NCI-H226 (cell line): Measurements from ENCODE around the gene INTS11.

Experiments
- DNase-seq: peaks from one replicate; pipeline ENCODE4 v3.0.0-alpha.2; 2015

The INTS11 gene

DNA sequence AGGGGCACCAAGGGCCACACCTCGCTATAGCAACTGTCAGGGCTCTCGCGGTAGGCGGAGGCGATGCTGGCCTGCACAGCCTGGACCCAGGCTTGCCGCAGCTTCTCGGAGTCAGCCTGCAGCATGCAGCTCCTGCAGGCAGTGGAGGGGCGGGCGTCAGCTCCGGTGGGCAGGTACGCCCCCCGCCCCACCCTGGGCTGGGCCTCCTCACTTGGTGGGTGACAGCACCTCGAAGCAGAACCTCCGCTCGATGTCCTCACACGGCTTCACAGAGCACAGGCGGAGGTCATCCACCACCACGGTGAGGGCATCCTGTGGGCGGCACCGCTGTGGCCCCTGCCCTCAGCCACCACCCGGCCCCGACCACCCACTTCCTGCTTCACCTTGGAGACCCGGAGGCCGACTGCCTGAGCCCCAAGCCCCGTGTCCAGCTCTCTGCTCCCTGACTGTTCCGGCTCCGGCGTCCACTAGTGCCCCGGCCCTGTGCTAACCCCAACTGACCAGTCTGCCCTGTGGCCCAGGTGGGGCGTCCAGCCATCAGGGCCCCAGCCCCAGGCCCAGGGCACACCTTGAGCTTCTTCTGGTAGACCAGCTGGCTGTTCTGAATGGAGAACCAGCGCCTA is 26.5 kb downstream of the INTS11 start:
- no peak for DNase-seq

DNA sequence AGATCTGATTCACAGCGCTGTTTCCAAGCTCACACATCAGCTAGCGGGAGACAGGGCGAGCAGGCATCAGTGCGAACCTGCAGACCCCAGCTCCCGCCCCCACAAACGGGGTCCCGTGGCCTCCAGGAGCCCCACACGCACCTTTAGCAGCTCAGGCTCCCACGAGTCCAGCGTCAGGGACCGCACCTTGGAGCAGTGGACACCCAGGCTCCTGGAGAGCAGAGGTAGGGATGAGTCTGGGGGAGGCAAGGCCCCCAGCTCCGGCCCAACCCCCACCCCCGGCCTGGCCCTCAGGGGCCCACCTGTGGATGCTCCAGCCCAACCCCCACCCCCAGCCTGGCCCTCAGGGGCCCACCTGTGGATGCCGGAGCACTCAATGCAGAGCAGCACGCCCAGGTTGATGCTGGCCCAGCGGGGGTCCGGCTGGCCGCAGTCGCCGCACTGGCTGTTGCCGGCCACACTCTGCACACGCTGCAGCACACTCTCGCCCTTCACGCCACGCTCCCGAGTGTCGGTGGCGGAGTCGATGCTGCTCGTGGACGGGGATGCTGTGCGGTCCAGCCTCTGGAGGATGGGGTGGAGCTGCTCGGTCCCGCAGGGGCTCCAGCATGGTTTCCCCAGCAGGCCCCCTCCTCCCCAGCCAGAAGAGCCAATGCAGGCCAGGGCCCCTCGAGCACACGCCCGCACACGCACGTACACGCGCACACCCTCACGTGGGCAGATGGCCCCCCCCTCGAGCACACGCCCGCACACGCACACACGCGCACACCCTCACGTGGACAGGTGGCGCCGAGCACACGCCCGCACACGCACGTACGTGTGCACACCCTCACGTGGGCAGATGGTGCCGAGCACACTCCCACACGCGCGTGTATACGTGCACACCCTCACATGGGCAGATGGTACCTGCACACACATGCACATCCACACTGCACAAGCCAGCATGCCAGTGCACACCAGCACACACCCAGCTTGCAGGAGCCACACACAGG is 28.1 kb downstream of the INTS11 start:
- DNase-seq: no peak

DNA sequence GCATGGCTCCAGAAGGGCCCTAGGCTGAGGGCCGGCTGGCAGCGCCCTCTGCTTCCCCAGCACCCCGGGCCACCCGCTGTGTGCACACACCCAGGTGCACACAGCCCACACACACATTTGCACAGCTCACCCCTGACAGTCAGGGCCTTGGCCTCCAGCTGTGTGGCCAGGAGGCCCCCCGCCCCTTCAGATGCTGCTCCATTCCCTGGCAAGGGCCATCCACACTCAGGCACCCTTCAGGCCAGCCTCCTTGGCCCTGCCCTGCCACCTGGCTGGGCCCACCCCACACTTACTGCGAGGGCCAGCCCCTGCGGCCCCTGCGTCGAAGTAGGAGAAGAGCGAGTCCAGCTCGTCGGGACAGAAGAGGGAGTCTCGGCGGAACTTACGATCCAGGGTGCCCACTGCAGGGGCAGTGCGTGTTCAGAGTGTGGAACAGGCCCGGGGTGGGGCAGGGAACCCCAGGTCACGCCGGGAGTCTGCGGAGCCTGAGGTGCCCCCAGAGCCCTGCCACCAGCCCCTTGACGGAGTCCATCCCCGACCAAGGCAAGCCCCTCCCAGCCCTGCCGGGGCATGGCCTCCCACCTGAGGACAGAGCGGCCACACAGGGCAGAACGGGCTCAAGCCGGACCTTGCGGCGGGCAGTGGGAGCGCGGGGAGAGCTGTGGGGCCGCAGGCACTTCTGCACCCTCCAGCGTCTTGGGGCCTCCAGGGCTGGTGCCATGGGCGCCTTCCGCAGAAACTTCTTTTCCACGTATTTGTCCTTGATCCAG is 29.1 kb downstream of the INTS11 start:
- no peak for DNase-seq

DNA sequence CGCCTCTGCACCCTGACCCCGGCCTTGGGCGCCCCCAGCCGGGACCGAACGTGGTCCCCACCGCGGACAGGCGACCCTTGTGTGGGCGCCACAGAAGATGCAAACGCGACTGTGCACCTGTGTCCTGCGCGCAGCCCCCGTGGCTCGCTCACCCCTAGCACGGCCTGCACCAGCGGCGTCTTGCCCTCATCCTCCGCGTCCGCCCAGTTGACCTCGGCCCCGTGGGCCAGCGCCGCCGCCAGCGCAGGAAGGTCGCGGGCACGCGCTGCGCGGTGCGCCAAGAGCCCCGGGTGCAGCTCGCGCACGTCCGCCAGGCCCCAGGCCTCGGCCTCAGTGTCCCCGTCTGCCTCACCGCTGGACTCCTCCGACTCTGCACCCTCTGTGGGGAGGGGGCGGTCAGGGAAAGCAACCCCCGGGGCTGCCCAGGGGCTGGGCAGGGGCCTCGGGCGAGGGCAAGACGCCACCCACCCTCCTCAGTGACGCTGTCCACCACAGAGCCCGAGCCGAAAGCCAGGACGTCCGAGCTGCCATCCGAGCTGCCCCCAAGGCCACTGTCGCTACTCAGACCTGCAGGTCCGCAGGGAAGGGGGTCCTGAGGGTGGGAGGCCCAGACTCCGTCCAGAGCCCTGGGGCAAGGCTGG is 30.1 kb downstream of the INTS11 start:
- DNase-seq: no peak

DNA sequence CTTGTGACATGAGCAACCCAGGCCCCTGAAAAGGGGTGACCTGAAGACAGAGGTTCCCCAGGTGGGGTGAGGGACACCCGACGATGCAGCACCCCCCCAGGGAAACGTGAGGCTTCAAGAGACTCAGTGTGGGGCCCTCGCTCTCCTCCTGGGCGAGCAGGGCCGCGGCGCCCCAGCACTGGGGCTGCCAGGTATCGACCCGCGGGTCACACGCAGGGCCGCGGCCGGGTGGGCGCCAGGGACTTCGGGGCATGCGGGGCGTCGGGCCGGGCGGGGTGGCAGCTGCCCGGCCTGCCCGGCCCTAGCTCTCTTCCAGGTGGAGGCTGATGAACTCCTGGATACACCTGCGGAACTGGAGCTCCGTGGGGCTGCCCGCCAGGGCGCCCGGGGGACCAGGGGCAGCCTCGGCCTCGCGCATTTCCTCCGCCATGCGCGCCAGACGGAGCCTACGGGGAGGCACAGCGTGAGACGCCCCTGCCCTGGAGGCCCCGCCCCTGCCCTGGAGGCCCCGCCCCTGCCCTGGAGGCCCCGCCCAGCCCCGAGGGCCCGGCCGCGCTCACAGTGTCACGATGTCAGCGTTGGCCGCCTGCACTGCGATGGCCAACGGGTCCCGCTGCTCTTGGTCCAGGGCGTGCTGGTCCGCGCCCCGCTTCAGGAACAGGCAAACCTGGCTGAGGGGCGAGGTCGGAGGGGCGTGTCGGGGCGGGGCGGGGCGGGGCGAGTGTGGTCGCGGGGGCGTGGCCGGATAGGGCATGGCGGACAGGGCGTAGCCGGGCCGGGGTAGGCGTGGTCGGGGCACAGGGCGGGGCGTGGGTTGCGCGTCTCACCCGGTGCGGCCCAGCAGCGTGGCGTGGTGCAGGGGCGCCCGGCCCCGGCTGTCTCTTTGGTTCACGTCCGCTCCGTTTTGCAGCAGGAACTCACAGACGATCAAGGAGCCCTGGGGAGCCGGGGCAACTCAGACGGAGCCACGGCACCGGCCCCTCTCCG is 30.9 kb downstream of the INTS11 start:
- DNase-seq: no peak

DNA sequence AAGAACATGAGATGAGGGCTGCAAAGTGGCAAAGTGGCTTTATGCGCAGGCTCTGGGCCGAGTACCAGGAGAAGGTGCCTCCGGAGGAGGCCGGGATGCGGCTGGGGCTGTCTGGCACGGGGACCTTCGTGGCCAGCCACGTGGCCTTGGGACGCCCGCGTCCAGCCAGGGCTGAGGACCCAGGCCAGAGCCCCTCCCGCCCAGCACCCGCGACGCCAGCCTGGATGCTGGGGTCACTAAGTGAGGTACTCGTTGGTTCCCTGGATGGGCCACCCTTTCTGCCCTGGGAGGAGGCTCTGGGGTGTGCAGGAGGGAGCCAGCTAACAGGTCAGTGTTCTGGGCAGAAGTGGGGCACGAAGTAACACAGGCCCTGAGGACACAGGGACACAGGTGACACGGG is 31.6 kb downstream of the INTS11 start:
- DNase-seq: no peak

DNA sequence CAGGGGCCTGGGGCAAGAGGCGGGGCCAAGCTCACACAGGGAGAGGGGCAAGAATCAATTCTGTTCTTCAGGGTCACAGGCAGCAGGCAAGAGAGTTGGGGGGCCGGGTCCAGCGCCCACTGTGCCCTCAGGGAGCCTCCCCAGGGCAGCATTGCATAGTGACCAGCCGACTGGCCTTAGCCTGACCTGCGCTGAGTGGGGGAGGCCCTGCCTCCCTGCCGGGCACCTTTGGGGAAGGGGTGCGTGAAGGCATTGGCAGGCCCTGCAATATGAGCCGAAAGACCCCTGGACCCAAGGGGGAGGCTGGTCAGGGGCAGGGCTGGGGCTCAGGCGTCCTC is 32.0 kb downstream of the INTS11 start:
- DNase-seq: no peak

DNA sequence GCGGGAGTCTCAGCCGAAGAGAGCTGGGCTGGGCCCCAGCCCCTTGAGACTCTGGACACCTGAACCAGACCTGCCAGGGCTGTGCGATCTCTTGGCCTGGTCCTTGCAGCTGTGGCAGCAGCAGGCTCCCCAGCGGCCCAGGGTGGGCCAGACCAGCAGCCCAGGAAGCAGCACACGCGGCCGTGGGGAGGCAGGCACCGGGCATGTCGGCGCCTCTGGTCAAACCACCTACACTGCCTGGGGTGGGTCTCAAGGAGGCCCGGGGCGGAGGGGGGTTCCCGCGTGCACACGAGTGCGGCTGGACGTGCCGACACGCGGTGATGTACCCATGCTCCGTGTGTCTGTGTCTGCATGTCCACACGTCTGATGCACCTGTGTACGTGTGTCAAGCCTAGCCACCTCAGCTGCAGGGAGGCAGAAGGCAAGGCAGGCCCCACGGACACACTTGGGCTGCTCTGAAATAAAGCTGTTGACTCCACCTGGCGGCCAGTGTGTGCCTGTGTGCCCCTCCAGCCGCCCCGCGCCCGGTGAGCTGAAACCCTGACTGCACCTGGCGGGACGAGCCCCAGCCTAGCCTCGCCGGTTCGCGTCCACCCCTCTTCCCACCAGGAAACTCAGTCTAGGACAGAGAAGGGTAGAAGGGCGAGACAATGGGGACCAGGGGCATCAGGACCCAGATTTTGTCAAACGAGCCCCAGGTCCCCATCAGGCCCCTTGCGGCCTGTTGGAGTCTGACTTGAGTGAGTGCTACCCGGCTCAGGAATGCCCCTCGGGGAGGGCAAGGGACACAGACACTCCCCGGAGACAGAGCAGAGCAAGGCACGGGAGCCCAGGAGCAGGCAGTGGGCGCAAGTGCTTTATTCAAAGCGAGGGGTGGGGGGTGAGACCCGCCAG is 32.7 kb downstream of the INTS11 start:
- DNase-seq: peak; percentile 57

DNA sequence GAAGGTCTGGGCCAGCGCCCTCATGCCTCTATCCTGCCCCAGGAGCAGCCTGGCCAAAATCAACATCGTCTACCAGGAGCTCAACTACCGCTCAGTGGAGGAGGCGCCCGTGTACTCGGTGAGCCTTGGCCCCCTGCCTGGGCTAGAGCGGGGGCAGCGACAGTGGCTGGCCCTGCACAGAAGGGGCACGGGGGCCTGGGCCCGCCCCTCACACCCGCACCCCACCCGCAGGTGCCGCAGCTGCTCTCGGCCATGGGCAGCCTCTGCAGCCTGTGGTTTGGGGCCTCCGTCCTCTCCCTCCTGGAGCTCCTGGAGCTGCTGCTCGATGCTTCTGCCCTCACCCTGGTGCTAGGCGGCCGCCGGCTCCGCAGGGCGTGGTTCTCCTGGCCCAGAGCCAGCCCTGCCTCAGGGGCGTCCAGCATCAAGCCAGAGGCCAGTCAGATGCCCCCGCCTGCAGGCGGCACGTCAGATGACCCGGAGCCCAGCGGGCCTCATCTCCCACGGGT is 33.4 kb downstream of the INTS11 start:
- peak; percentile 63 for DNase-seq

DNA sequence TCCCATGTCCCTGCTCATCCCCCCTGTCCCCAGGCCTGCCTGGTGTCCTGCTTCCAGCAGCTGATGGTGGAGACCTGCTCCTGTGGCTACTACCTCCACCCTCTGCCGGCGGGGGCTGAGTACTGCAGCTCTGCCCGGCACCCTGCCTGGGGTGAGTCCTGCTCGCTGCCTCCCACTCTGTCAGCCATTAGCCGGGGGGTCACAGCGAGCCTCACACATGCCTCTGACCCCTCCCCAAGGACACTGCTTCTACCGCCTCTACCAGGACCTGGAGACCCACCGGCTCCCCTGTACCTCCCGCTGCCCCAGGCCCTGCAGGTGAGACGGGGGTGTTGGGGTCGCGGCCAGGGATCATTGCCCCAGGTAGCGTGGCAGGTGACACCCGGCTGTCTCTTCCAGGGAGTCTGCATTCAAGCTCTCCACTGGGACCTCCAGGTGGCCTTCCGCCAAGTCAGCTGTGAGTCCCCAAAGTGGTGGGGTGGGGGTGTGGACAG is 34.2 kb downstream of the INTS11 start:
- peak; percentile 26 for DNase-seq

DNA sequence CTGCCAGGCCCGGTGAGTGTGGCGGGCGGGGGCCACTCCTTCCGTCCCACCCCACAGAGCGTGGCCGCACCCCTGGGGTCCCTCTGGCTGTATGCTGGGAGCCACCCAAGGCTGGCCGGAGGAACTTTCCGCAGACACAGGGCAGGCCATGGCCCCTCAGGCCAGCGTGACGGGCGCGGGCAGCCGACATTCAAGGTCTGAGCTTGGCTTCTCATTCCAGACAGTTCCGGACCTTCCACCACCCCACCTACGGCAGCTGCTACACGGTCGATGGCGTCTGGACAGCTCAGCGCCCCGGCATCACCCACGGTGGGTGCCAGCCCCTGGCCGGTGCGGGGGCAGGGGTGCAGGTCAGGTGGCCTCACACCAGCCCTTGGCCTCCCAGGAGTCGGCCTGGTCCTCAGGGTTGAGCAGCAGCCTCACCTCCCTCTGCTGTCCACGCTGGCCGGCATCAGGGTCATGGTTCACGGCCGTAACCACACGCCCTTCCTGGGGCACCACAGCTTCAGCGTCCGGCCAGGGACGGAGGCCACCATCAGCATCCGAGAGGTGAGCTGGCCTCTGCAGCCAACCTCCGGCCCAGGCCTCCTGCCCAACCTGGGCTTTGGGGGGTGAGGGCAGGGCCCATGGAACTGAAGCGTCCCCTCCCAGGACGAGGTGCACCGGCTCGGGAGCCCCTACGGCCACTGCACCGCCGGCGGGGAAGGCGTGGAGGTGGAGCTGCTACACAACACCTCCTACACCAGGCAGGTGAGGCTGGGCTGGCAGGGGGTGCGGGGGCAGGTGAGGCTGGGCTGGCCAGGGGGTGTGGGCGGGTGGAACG is 37.0 kb downstream of the INTS11 start:
- no peak for DNase-seq

DNA sequence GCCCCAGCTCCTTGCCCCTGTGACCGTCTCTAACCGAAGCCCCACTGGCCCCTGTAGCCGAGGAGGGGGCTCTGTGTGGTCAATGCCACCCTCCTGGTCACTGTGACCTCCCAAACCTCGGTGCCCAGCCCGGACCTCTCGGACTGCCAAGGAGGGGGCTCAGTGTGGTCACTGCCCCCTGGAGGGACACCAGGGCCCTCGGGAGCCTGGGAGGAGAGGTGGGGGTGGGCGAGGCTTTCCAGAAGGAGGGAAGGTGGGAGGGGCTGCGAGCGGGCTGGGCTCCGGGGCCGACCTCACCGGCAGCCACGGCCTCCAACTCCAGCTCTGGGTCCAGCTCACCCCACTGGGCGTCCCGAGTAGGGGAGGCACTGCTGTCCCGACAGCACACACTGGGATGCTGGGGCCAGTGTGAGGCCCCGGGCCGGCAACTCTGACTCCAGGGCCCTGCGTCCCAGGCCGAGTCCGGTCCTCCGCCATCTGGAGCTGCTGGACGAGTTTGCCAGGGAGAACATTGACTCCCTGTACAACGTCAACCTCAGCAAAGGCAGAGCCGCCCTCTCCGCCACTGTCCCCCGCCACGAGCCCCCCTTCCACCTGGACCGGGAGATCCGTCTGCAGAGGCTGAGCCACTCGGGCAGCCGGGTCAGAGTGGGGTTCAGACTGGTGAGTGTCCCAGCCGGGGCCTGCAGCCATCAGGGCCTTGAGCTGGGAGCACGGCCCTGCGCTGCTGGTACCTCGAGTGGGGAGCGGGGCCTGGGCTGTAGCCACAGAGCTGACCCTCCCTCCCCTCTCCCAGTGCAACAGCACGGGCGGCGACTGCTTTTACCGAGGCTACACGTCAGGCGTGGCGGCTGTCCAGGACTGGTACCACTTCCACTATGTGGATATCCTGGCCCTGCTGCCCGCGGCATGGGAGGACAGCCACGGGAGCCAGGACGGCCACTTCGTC is 37.9 kb downstream of the INTS11 start:
- no peak for DNase-seq

DNA sequence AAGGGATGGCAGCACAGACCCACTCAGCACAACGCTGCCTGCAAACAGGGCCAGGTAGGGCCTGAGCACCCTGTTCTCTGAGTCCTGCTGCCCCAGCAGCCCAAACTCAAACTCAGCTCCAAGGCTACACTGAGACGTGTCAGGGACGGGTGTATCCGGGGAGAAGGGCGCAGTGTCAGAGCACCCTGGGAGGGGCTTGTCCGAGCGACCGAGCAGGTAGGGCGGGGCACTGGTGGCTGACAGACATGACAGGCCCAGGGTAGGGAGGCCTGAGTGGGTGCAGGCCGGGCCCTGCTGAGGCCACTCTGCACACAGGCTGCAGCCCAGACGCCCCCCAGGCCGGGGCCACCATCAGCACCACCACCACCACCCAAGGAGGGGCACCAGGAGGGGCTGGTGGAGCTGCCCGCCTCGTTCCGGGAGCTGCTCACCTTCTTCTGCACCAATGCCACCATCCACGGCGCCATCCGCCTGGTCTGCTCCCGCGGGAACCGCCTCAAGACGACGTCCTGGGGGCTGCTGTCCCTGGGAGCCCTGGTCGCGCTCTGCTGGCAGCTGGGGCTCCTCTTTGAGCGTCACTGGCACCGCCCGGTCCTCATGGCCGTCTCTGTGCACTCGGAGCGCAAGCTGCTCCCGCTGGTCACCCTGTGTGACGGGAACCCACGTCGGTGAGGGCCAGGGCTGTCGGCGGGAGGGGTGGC is 38.7 kb downstream of the INTS11 start:
- DNase-seq: no peak

DNA sequence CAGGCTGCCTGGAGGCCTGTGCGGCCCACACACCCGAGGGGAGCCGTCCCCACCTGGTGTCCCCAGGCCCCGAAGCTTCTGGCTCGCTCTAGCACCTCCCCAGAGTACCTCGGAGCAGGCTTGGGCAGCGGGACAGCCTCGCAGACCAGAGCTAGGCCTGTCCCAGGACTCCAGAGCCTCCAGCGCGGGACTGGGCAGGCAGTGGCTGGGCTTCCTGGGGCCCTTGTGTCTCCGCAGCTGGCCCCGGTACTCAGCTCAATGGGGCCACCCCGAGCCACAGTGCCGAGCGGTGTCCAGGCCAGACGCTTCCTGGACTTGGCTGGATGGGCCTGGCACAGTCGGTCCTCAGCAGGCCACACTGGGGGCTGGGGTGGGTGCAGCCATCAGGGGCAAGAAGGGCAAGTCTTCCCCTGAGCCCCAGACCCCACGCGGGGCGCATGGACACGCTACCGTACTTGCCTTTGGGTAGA is 39.3 kb downstream of the INTS11 start:
- no peak for DNase-seq

DNA sequence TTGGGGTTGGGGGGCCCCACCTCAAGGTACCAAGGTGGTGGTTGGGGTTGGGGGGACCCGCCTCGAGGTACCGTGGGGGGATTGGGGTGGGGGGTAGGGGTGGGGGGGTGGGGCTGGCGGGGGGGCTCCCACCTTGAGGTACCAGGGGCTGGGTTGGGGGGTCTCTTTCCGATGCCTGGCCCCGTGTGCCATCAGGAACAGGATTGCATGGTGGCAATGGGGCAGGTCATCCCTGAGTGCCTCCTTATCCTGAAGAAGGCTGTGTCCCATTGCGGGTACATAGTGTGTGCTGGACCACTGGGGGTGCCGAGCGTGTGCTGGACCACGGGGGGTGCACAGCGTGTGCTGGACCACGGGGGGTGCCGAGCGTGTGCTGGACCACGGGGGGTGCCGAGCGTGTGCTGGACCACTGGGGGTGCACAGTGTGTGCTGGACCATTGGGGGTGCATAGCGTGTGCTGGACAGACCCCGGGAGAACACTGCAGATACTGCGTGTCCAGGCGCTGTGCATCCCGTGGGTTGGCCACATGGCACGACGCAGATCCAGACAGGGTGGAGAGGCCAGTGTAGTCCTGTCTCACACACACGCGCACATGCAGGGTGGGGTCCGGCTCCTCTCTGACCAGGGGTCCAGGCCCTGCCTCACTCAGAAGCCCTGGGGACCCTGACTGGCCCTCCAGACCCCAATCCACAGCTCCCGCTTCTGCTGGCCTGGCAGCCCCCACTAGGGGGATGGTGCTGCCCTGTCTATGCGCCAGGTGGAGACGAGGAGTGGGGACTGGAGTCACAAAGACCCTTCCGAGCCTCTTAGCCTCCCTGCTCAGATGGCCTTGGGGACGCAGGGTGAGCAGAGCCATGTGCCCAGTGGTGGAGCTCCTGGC is 40.0 kb downstream of the INTS11 start:
- DNase-seq: no peak

DNA sequence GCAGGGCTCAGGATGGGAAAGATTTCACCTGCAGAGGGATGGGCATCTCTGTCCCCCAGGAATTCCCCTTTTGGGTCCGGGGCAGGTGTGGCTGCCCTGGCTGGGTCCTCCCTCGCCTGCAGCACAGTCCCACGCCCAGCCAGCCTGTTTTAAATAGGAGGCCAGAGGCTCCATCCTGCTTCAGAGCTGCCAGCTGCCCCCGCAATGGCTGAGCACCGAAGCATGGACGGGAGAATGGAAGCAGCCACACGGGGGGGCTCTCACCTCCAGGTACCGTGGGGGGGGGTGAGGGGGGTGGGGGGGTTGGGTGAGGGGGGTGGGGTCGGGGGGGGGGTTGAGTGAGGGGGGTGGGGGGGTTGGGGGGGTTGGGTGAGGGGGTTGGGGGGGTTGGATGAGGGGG is 40.6 kb downstream of the INTS11 start:
- DNase-seq: no peak
